Prostate gland (tissue), 2 donors: ENCODE results near the gene CCL27.

Experiments
- POLR2A ChIP-seq: fragments of 450-650 bp; IDR thresholded peaks from one replicate; pipeline ENCODE4 v1.6.1; 2016; ENCODE audit warnings: antibody characterized with exemption, mild to moderate bottlenecking
- TF ChIP-seq, protein P1 (sequence below), 4 experiments: fragments of 200-600 bp in 2 of 4; fragments of 450-650 bp in 2 of 4; sonication (generic) in 2 of 4; IDR thresholded peaks; 1 replicate in 3 of 4; 2 replicates in 1 of 4; pipeline ENCODE4 v1.5.1; 2016 to 2019; ENCODE audit warnings: antibody characterized with exemption in 4 of 4, mild to moderate bottlenecking in 2 of 4, moderate library complexity in 2 of 4

DNA sequence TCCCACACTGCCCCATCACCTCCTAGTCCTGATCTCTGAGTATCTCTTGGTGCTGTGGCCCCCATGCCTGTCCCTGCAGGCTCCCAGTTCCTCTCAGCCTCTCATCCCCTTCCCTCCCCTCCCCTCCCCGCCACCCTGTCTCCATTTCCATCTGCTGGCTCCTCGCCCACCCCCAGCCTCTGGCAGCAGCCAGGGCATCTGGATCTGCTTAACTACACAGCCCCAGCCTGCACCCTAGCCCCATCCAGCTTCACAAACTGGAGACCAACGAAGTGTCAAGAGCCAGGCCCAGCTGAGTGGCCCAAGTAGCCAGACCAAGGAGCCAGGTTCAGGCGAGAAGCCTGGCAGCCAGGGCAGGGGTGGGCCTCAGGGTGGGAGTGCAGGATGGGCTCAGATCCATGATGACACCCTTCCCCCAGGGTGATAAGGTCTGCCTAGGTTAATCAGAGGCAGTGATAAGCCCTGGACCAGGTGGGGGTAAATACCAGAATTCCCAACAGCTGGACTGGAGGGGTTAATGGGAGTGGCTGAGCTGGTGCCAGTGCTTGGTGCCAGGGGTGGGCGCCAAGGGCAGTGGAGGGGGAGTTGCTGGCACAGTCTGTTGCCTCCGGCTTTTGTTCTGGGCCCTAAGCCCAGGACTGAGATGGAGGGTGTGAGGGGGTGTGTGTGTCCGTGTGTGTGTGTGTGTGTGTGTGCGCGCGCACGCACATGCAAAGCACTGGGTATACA, 8.0 kb downstream of the CCL27 start:
- TF ChIP-seq POLR2A = no peak
- TF ChIP-seq, protein P1, sequence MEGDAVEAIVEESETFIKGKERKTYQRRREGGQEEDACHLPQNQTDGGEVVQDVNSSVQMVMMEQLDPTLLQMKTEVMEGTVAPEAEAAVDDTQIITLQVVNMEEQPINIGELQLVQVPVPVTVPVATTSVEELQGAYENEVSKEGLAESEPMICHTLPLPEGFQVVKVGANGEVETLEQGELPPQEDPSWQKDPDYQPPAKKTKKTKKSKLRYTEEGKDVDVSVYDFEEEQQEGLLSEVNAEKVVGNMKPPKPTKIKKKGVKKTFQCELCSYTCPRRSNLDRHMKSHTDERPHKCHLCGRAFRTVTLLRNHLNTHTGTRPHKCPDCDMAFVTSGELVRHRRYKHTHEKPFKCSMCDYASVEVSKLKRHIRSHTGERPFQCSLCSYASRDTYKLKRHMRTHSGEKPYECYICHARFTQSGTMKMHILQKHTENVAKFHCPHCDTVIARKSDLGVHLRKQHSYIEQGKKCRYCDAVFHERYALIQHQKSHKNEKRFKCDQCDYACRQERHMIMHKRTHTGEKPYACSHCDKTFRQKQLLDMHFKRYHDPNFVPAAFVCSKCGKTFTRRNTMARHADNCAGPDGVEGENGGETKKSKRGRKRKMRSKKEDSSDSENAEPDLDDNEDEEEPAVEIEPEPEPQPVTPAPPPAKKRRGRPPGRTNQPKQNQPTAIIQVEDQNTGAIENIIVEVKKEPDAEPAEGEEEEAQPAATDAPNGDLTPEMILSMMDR (IDR thresholded peaks at IDR 0.05) = no peak
